GM18505 (cell line): ENCODE data around the gene TRPV5.

Experiments used
- ATAC-seq: cut with Tn5 transposase; IDR thresholded peaks from one replicate; pipeline ENCODE4 v1.9.1; 2021; ENCODE audit not compliant: unreplicated experiment
- POLR2A ChIP-seq: IDR thresholded peaks from 4 replicates; pipeline ENCODE4 v1.6.1; 2011; ENCODE audit warnings: borderline replicate concordance; ENCODE audit not compliant: insufficient read depth, insufficient read length; ENCODE audit errors: extremely low read depth

The TRPV5 gene

GRCh38 chr7:142933092-142933475, 462 bp downstream of the TRPV5 start:
- TF ChIP-seq POLR2A = no peak
- no peak for ATAC-seq

- no peak for ATAC-seq
- TF ChIP-seq POLR2A = no peak
Observed at GRCh38 chr7:142932386-142933091, 1.0 kb downstream of the TRPV5 start.

DNA sequence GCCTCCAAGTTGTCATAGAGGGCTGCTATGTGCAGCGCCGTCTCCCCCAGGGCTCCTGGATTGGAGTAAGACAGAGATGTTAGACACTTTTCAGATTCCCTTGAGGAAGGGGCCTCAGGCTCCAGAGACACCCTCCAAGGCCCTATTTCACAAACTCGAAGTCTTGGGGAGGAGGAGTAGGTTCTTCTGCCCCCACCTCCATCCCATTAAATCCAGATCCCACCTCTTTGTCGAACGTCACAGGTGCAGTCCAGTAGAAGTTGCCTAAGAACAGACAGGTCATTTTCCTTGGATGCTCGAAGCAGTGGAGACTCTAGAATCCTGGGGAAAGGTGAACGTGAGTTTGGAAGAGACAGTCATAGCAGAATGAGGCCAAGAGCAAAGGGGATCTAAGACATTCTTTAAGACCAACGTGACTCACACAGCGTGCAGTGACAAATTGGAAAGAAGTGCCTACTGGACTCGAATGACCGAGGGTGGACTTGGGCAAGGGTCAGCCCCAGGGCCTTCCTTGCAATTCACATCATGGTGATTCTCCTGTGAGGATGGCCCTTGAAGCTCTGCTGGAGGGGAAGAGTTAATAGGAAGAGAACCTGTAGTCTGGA, 3.3 kb downstream of the TRPV5 start:
- no peak for TF ChIP-seq POLR2A
- ATAC-seq = no peak

DNA sequence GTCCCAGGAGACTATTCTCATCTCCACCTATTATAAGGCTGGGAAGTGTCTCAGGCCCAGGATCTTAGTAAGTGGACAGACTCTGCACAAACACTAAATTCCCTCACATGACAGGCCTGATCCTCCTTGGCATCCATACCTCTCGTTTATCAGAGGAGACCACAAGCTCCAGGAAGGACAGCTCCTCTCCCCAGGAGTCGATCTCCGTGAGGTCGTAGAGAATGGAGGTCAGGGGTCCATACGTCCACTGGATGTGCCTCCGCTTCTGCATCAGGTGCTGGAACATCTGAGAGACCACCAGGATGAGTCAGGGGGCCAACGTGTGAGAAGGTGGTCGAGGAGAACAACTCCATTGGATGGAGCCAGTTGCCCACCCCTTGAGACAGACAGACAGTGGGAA, 5.6 kb downstream of the TRPV5 start:
- no peak for ATAC-seq
- no peak for TF ChIP-seq POLR2A

DNA sequence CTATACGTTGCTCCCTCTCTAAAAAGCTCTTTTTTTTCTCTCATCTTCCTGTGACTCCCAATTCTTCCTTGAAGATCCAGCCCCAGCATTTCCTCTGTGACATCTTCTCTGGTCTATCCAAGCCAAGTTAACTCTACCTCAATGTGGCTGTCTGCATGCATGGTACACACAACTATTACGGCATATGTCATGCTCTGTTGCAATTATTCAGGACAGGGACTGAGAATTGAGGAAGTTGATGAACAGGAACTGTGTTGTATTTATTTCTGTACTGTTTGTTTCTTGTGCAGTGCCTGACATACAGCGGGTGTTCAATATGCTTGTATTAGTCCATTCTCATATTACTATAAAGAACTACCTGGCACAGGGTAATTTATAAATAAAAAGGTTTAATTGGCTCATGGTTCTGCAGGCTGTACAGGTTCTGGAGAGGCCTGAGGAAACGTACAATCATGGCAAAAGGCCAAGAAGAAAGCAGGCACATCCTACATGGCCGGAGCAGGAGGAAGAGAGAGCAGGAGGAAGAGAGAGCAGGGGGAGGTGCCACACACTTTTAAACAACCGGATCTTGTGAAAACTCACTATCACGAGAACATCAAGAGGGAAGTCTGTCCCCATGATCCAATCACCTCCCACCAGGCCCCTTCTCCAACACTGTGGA, 6.3 kb downstream of the TRPV5 start:
- ATAC-seq = no peak
- TF ChIP-seq POLR2A = no peak

DNA sequence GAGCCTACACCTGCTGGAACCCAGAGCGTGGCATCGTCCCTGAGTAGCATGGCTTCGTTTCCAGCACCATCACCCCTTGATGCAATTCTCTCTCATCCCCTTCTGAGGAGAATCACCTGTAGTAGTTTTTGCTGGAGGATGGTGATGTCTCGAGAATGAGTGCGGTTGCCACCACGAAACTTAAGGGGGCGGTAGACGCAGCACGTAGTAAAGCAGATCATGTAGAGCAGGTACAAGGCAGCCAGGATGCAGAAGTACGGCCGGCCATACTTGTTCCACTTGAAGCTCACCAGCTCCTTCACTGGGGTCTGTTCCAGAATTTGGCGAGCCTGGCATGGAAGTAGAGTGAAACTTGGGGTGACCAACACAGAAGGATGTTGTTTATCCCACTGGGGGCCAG, 8.1 kb downstream of the TRPV5 start:
- no peak for ATAC-seq
- TF ChIP-seq POLR2A = no peak

- TF ChIP-seq POLR2A = no peak
- ATAC-seq = no peak
Observed at GRCh38 chr7:142923391-142923790, 10.2 kb downstream of the TRPV5 start.

DNA sequence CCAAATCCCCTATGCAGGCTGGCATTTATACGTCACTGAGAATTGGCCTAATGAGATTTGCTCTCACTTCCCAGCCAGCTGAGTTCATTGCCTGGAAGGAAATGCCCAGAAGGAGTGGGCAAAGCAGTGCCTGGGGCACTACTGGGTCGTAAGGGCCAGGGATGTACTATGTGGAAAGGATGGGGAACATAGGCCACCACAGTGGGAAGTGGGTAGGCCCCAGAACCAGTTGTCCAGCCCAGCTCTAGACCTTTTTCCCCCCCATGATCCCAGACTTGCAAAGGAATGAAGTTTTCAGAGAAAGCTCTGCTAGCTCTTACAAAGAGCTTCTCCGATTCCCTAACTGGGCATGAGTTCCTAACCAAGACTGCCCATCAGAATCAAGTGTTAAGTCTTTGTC, 13.9 kb downstream of the TRPV5 start:
- ATAC-seq = no peak

GRCh38 chr7:142918901-142919300, 14.6 kb downstream of the TRPV5 start:
- no peak for TF ChIP-seq POLR2A
- no peak for ATAC-seq

More for the DNA sequence above, 13.9 kb downstream of the TRPV5 start:
- TF ChIP-seq POLR2A = no peak

- TF ChIP-seq POLR2A = no peak
- no peak for ATAC-seq
Observed at GRCh38 chr7:142917447-142917846, 16.1 kb downstream of the TRPV5 start.

- no peak for ATAC-seq
- TF ChIP-seq POLR2A = no peak
Observed at GRCh38 chr7:142916508-142916907, 17.0 kb downstream of the TRPV5 start.

DNA sequence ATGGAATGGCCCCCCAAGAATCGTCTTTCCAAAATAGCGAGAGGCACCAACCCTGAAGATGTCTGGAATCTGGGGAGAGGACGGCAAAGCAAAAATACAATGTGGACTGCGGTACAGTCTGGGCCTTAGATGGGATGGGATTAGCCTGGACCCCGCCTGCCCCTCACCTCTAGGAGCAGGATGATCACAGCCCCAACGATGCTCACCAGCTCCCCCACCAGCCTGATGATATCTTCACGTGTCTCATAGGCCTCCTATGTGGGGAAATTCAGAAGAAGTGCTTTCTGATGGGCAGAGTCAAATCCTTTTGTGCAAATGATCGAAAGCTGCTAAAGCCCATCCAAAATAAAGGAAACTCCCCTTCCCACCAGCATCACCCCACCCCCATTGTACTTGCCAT, 18.2 kb downstream of the TRPV5 start:
- no peak for ATAC-seq
- no peak for TF ChIP-seq POLR2A

DNA sequence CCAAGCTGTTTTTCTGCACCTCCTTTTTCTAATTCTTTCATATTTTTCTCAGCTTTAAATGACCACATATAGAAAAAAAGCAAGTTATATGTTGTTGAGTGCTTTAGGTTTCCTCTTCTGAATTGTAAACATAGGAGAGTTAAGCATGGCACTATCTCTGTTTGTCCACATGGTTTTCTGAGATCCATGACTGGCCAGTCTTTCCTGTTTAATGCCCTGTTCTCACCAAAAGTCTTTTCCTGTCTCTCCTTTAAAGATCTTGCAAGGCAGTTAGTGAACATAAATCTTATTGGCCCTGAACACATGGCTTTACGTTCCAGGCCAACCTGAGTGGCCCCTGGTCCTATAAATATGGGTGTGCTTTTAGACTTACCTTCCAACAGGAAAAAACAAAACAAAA, 19.4 kb downstream of the TRPV5 start:
- ATAC-seq = no peak

DNA sequence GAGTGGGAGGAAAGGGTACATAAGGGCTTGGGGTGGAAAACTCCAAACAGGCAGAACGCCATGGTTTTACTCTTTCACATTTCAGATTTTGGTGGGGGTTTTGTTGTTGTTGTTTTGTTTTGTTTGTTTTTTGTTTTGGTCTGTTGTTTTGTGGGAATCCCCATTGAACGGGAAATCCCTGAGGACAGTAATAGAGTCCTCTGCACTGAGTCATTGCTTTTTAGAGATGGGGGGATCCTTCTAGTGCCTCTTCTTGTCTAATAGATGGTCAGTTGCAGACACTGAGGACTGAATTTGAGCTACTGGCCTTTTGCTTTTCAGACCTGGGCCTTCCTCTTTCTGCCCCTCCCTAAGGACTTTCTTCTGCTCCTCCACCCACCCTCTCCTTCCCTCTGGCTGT, 20.0 kb downstream of the TRPV5 start:
- no peak for TF ChIP-seq POLR2A
- ATAC-seq = no peak

More for the DNA sequence above, 19.4 kb downstream of the TRPV5 start:
- TF ChIP-seq POLR2A = no peak
